Liver (tissue), 3 donors: ENCODE data around the gene TRIM74.
"Not testable (repeated sequence)": the region's sequence is repeated elsewhere in the genome, so short reads cannot be mapped to it uniquely, and the experiment has no call there.

Source experiments
- FOXA2 ChIP-seq: IDR thresholded peaks from 2 replicates; pipeline ENCODE4 v1.6.1; 2016; ENCODE audit warnings: antibody characterized with exemption
- TAF1 ChIP-seq: conservative IDR thresholded peaks from 2 replicates; pipeline ENCODE4 v1.6.1; 2016; ENCODE audit warnings: antibody characterized with exemption, mild to moderate bottlenecking
- TF ChIP-seq, protein P1 (sequence below): fragments of 150-350 bp; IDR thresholded peaks from 2 replicates; pipeline ENCODE4 v1.5.1; 2017; ENCODE audit warnings: improper control_type of control experiment, low read depth, low read length; ENCODE audit not compliant: missing input control
- donor health status: healthy.
- donor health status: healthy.

DNA sequence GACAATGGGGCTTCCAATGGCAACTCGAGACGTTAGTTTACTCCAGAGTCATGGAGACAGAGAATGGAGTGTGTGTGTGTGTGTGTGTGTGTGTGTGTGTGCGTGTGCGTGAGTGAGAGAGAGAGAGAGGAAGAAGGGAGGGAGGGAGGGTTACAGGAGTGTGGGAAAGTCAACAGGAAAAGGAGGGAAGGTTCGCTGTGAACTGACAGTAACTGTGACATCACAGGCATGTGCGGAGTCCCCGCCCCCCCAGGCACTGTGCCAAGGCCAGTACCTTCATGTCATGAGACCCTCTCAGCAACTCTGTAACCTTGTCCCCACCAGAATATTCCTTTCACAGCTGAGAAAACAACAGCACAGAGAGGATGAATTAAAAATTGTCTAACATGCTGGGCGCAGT, 28.2 kb upstream of the TRIM74 start:
- not testable (repeated sequence) for TF ChIP-seq FOXA2, TAF1
- TF ChIP-seq, protein P1, sequence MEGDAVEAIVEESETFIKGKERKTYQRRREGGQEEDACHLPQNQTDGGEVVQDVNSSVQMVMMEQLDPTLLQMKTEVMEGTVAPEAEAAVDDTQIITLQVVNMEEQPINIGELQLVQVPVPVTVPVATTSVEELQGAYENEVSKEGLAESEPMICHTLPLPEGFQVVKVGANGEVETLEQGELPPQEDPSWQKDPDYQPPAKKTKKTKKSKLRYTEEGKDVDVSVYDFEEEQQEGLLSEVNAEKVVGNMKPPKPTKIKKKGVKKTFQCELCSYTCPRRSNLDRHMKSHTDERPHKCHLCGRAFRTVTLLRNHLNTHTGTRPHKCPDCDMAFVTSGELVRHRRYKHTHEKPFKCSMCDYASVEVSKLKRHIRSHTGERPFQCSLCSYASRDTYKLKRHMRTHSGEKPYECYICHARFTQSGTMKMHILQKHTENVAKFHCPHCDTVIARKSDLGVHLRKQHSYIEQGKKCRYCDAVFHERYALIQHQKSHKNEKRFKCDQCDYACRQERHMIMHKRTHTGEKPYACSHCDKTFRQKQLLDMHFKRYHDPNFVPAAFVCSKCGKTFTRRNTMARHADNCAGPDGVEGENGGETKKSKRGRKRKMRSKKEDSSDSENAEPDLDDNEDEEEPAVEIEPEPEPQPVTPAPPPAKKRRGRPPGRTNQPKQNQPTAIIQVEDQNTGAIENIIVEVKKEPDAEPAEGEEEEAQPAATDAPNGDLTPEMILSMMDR = not testable (repeated sequence)
